Liver (tissue), 9 donors: ENCODE data around the gene PFKFB3. TPM values are rescaled to one million over a fixed set of nuclear protein-coding genes. Genes with fewer than 3 reads are reported as not detected.

ENCODE experiments used
- DNase-seq: peaks from one replicate; pipeline ENCODE4 v3.0.0-alpha.2; 2017; ENCODE audit warnings: low spot score
- H3K27ac ChIP-seq, 2 donors: one replicate each; pipeline ENCODE4 v1.7.0; 2013; ENCODE audit warnings: inconsistent platforms in 2 of 2, low read length in 2 of 2, control low read depth in 1 of 2, low read depth in 1 of 2, mild to moderate bottlenecking in 1 of 2
- H3K27me3 ChIP-seq, 4 donors: one replicate each; pipeline versions ENCODE4 v1.6.1 to v1.7.0; 2013; ENCODE audit warnings: low read length in 3 of 4, inconsistent platforms in 1 of 4, mild to moderate bottlenecking in 1 of 4, moderate library complexity in 1 of 4; ENCODE audit not compliant: control insufficient read depth in 4 of 4, insufficient read depth in 4 of 4
- H3K36me3 ChIP-seq, 4 donors: one replicate each; pipeline versions ENCODE4 v1.6.1 to v1.7.0; 2013; ENCODE audit warnings: low read length in 3 of 4, mild to moderate bottlenecking in 3 of 4, low read depth in 1 of 4, moderate library complexity in 1 of 4; ENCODE audit not compliant: control insufficient read depth in 4 of 4, insufficient read depth in 3 of 4
- H3K4me1 ChIP-seq, 4 donors: one replicate each; pipeline versions ENCODE4 v1.6.1 to v1.7.0; 2013; ENCODE audit warnings: low read length in 3 of 4, mild to moderate bottlenecking in 3 of 4, moderate library complexity in 1 of 4; ENCODE audit not compliant: control insufficient read depth in 4 of 4, insufficient read depth in 4 of 4
- H3K4me3 ChIP-seq, 3 donors: one replicate each; pipeline versions ENCODE4 v1.6.1 to v1.7.0; 2013; ENCODE audit warnings: low read length in 3 of 3, control low read depth in 1 of 3, low read depth in 1 of 3, mild to moderate bottlenecking in 1 of 3
- H3K9ac ChIP-seq, 2 donors: one replicate each; pipeline ENCODE4 v1.7.0; 2013; ENCODE audit warnings: low read length in 2 of 2, mild to moderate bottlenecking in 2 of 2, moderate library complexity in 2 of 2, control low read depth in 1 of 2, low read depth in 1 of 2
- H3K9me3 ChIP-seq, 4 donors: one replicate each; pipeline versions ENCODE4 v1.6.1 to v1.7.0; 2013; ENCODE audit warnings: low read length in 3 of 4; ENCODE audit not compliant: control insufficient read depth in 4 of 4
- EGR1 ChIP-seq, 2 donors: IDR thresholded peaks; 2 replicates each; pipeline ENCODE4 v1.6.1; 2016 to 2018; ENCODE audit warnings: antibody characterized with exemption in 2 of 2, low read depth in 2 of 2
- FOXA1 ChIP-seq: IDR thresholded peaks from 2 replicates; pipeline ENCODE4 v1.6.1; 2016; ENCODE audit warnings: antibody characterized with exemption
- FOXA2 ChIP-seq: IDR thresholded peaks from 2 replicates; pipeline ENCODE4 v1.6.1; 2016; ENCODE audit warnings: antibody characterized with exemption
- GABPA ChIP-seq, 2 donors: IDR thresholded peaks in 1 of 2; conservative IDR thresholded peaks in 1 of 2; 2 replicates each; pipeline ENCODE4 v1.6.1; 2016; ENCODE audit warnings: antibody characterized with exemption in 2 of 2, mild to moderate bottlenecking in 1 of 2, moderate library complexity in 1 of 2
- HNF4A ChIP-seq, 2 donors: conservative IDR thresholded peaks; 2 replicates each; pipeline ENCODE4 v1.6.1; 2016; ENCODE audit warnings: antibody characterized with exemption in 2 of 2, mild to moderate bottlenecking in 2 of 2
- HNF4G ChIP-seq: IDR thresholded peaks from 2 replicates; pipeline ENCODE4 v1.6.1; 2016; ENCODE audit warnings: antibody characterized with exemption
- JUND ChIP-seq, 2 donors: IDR thresholded peaks; 2 replicates each; pipeline ENCODE4 v1.6.1; 2016; ENCODE audit warnings: antibody characterized with exemption in 2 of 2
- NR2F2 ChIP-seq: IDR thresholded peaks from 2 replicates; pipeline ENCODE4 v1.6.1; 2016; ENCODE audit warnings: antibody characterized with exemption
- RAD21 ChIP-seq, 2 donors: IDR thresholded peaks; 2 replicates each; pipeline ENCODE4 v1.6.1; 2016; ENCODE audit warnings: antibody characterized with exemption in 2 of 2, mild to moderate bottlenecking in 2 of 2
- RXRA ChIP-seq, 2 donors: IDR thresholded peaks; 2 replicates each; pipeline ENCODE4 v1.6.1; 2017 to 2018; ENCODE audit warnings: antibody characterized with exemption in 2 of 2, mild to moderate bottlenecking in 1 of 2
- SP1 ChIP-seq: IDR thresholded peaks from 2 replicates; pipeline ENCODE4 v1.6.1; 2018; ENCODE audit warnings: antibody characterized with exemption, mild to moderate bottlenecking
- TAF1 ChIP-seq: conservative IDR thresholded peaks from 2 replicates; pipeline ENCODE4 v1.6.1; 2016; ENCODE audit warnings: antibody characterized with exemption, mild to moderate bottlenecking
- YY1 ChIP-seq: IDR thresholded peaks from 2 replicates; pipeline ENCODE4 v1.6.1; 2016; ENCODE audit warnings: antibody characterized with exemption, mild to moderate bottlenecking
- WGBS: extraction: QIAGEN DNeasy Blood & Tissue Kit; methylation state at CpG from one replicate; pipeline ENCODE4 v1.1.7; 2013; 5-methylcytosine and 5-hydroxymethylcytosine counted together
- polyA plus RNA-seq, 2 donors: library from polyadenylated mRNA; stranded (reverse) in 1 of 2; unstranded in 1 of 2; fragments of 200-250 nt in 1 of 2; fragments of >200 nt in 1 of 2; fragmentation: Nextera tagmentation in 1 of 2; extraction: Ambion mirVana in 1 of 2; gene quantifications; one replicate each; pipeline versions ENCODE4 v1.2.1 to v1.2.3, GENCODE V29; 2013 to 2015
- total RNA-seq, 2 donors: library from RNA; depleted of rRNA; stranded (reverse); fragments of >200 nt; gene quantifications; one replicate each; pipeline ENCODE4 v1.2.3, GENCODE V29; 2014
- TF ChIP-seq, protein P1 (sequence below): IDR thresholded peaks from 2 replicates; pipeline ENCODE4 v1.6.1; 2016; ENCODE audit warnings: antibody characterized with exemption
- TF ChIP-seq, protein P2 (sequence below): IDR thresholded peaks from 2 replicates; pipeline ENCODE4 v1.6.1; 2016; ENCODE audit warnings: antibody characterized with exemption
- TF ChIP-seq, protein P3 (sequence below): fragments of 150-350 bp; IDR thresholded peaks from 2 replicates; pipeline ENCODE4 v1.5.1; 2017; ENCODE audit warnings: improper control_type of control experiment, low read depth, low read length; ENCODE audit not compliant: missing input control
- TF ChIP-seq, protein P4 (sequence below): IDR thresholded peaks from 2 replicates; pipeline ENCODE4 v1.6.1; 2016; ENCODE audit warnings: antibody characterized with exemption, mild to moderate bottlenecking
- TF ChIP-seq, protein P5 (sequence below): IDR thresholded peaks from 2 replicates; pipeline ENCODE4 v1.6.1; 2016; ENCODE audit warnings: antibody characterized with exemption
- donor health status: healthy.
- donor health status: healthy.
- donor health status: healthy.
- donor health status: healthy.
- donor health status: healthy.

The PFKFB3 gene
- total and polyA plus RNA-seq, 4 donors: 1.6 to 9.1 (median 5.8) TPM

DNA sequence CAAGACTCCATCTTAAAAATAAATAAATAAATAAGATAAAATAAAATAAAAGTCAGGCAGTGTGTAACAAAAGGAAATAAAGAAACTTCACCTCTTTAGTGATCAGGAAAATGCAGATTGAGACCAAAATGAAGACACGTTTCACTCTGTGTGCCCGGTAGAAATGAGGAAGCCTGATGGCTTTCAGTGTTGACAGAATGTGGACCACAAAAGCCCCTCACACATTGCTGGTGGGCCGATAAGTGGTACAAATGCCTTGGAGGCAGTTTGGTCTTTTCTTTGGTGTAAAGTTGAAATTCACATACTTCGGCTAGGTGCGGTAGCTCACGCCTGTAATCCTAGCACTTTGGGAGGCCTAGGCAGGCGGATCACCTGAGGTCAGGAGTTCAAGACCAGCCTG, 44.5 kb upstream of the PFKFB3 start:
- Histone ChIP-seq H3K9ac (no peak overlapping the region), H3K4me3 (no peak overlapping the region), H3K36me3 (no peaks in the 10 kb centered on the region), H3K27me3 (no peaks in the 10 kb centered on the region), H3K9me3 (no peaks in the 10 kb centered on the region), H3K27ac (no peak overlapping the region), H3K4me1 (no peaks in the 10 kb centered on the region)
- 93% methylated on average over 7 of the region's 7 CpGs for WGBS
- TF ChIP-seq JUND (IDR thresholded peaks at IDR 0.05) (no peak), SP1 (no peak), HNF4A (conservative IDR thresholded peaks at IDR 0.05) (no peak), RXRA (IDR thresholded peaks at IDR 0.05) (no peak), GABPA (IDR thresholded peaks at IDR 0.05 in 1 of 2, conservative IDR thresholded peaks at IDR 0.05 in 1 of 2) (no peak), FOXA2 (no peak), FOXA1 (no peak), NR2F2 (no peak), YY1 (no peak), RAD21 (IDR thresholded peaks at IDR 0.05) (no peak), EGR1 (IDR thresholded peaks at IDR 0.05; ENCODE audit: low read depth in 2 of 2) (no peak), HNF4G (no peak), TAF1 (no peak)
- TF ChIP-seq, protein P1, sequence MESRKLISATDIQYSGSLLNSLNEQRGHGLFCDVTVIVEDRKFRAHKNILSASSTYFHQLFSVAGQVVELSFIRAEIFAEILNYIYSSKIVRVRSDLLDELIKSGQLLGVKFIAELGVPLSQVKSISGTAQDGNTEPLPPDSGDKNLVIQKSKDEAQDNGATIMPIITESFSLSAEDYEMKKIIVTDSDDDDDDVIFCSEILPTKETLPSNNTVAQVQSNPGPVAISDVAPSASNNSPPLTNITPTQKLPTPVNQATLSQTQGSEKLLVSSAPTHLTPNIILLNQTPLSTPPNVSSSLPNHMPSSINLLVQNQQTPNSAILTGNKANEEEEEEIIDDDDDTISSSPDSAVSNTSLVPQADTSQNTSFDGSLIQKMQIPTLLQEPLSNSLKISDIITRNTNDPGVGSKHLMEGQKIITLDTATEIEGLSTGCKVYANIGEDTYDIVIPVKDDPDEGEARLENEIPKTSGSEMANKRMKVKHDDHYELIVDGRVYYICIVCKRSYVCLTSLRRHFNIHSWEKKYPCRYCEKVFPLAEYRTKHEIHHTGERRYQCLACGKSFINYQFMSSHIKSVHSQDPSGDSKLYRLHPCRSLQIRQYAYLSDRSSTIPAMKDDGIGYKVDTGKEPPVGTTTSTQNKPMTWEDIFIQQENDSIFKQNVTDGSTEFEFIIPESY: no peak
- TF ChIP-seq, protein P2, sequence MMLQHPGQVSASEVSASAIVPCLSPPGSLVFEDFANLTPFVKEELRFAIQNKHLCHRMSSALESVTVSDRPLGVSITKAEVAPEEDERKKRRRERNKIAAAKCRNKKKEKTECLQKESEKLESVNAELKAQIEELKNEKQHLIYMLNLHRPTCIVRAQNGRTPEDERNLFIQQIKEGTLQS: no peak
- TF ChIP-seq, protein P3, sequence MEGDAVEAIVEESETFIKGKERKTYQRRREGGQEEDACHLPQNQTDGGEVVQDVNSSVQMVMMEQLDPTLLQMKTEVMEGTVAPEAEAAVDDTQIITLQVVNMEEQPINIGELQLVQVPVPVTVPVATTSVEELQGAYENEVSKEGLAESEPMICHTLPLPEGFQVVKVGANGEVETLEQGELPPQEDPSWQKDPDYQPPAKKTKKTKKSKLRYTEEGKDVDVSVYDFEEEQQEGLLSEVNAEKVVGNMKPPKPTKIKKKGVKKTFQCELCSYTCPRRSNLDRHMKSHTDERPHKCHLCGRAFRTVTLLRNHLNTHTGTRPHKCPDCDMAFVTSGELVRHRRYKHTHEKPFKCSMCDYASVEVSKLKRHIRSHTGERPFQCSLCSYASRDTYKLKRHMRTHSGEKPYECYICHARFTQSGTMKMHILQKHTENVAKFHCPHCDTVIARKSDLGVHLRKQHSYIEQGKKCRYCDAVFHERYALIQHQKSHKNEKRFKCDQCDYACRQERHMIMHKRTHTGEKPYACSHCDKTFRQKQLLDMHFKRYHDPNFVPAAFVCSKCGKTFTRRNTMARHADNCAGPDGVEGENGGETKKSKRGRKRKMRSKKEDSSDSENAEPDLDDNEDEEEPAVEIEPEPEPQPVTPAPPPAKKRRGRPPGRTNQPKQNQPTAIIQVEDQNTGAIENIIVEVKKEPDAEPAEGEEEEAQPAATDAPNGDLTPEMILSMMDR: no peak
- TF ChIP-seq, protein P4, sequence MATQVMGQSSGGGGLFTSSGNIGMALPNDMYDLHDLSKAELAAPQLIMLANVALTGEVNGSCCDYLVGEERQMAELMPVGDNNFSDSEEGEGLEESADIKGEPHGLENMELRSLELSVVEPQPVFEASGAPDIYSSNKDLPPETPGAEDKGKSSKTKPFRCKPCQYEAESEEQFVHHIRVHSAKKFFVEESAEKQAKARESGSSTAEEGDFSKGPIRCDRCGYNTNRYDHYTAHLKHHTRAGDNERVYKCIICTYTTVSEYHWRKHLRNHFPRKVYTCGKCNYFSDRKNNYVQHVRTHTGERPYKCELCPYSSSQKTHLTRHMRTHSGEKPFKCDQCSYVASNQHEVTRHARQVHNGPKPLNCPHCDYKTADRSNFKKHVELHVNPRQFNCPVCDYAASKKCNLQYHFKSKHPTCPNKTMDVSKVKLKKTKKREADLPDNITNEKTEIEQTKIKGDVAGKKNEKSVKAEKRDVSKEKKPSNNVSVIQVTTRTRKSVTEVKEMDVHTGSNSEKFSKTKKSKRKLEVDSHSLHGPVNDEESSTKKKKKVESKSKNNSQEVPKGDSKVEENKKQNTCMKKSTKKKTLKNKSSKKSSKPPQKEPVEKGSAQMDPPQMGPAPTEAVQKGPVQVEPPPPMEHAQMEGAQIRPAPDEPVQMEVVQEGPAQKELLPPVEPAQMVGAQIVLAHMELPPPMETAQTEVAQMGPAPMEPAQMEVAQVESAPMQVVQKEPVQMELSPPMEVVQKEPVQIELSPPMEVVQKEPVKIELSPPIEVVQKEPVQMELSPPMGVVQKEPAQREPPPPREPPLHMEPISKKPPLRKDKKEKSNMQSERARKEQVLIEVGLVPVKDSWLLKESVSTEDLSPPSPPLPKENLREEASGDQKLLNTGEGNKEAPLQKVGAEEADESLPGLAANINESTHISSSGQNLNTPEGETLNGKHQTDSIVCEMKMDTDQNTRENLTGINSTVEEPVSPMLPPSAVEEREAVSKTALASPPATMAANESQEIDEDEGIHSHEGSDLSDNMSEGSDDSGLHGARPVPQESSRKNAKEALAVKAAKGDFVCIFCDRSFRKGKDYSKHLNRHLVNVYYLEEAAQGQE: no peak
- TF ChIP-seq, protein P5, sequence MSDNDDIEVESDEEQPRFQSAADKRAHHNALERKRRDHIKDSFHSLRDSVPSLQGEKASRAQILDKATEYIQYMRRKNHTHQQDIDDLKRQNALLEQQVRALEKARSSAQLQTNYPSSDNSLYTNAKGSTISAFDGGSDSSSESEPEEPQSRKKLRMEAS: no peak
- DNase-seq: no peak
